ENCODE data around the gene MRPL19.
A peak's percentile ranks its signal among the peaks of the same experiment; 100 is the strongest.
"Not testable (repeated sequence)": the region's sequence is repeated elsewhere in the genome, so short reads cannot be mapped to it uniquely, and the experiment has no call there.

MRPL19 gene

GRCh38 chr2:75675908-75676307, 29.3 kb downstream of the MRPL19 start:
- DNase-seq, result no peak

GRCh38 chr2:75676464-75676863, 29.9 kb downstream of the MRPL19 start:
- no peak for DNase-seq

- no peak for DNase-seq
Observed at GRCh38 chr2:75679556-75679955, 33.0 kb downstream of the MRPL19 start.

GRCh38 chr2:75680402-75680801, 33.8 kb downstream of the MRPL19 start:
- no peak for DNase-seq

- DNase-seq, result not testable (repeated sequence)
Observed at GRCh38 chr2:75683430-75683829, 36.8 kb downstream of the MRPL19 start.

- no peak for DNase-seq
Observed at GRCh38 chr2:75688196-75688595, 41.6 kb downstream of the MRPL19 start.

- no peak for DNase-seq
Observed at GRCh38 chr2:75698918-75699317, 52.3 kb downstream of the MRPL19 start.

- no peak for DNase-seq
Observed at GRCh38 chr2:75702593-75702992, 56.0 kb downstream of the MRPL19 start.

GRCh38 chr2:75703589-75704287, 57.2 kb downstream of the MRPL19 start:
- DNase-seq, result no peak

GRCh38 chr2:75705921-75706320, 59.3 kb downstream of the MRPL19 start:
- DNase-seq, result no peak

GRCh38 chr2:75707901-75708300, 61.3 kb downstream of the MRPL19 start:
- DNase-seq, result no peak

- DNase-seq, result no peak
Observed at GRCh38 chr2:75709297-75709696, 62.7 kb downstream of the MRPL19 start.

- no peak for DNase-seq
Observed at GRCh38 chr2:75710220-75710576, 63.6 kb downstream of the MRPL19 start.

GRCh38 chr2:75710577-75711253, 64.1 kb downstream of the MRPL19 start, which contains the start of gene GCFC2:
GCFC2 (minus strand) TSS chr2:75710915; CDS start chr2:75710855, 60 bp downstream.
- peak; percentile 85 for DNase-seq

- DNase-seq, result not testable (repeated sequence)
Observed at GRCh38 chr2:75711590-75711989, 65.0 kb downstream of the MRPL19 start.

- no peak for DNase-seq
Observed at GRCh38 chr2:75716406-75716805, 69.8 kb downstream of the MRPL19 start.

- no peak for DNase-seq
Observed at GRCh38 chr2:75719616-75720015, 73.0 kb downstream of the MRPL19 start.

GRCh38 chr2:75720525-75720924, 73.9 kb downstream of the MRPL19 start:
- no peak for DNase-seq

- DNase-seq, result no peak
Observed at GRCh38 chr2:75722687-75723086, 76.1 kb downstream of the MRPL19 start.

- no peak for DNase-seq
Observed at GRCh38 chr2:75728614-75729419, 82.2 kb downstream of the MRPL19 start.

- no peak for DNase-seq
Observed at GRCh38 chr2:75729861-75730260, 83.3 kb downstream of the MRPL19 start.

- DNase-seq, result no peak
Observed at GRCh38 chr2:75736276-75736675, 89.7 kb downstream of the MRPL19 start.

GRCh38 chr2:75737961-75738360, 91.4 kb downstream of the MRPL19 start:
- no peak for DNase-seq

Data from NCI-H774 (cell line).